Right renal cortex interstitium (tissue), 3 donors: Measurements from ENCODE around the gene PTBP1. TPM values are rescaled to one million over a fixed set of nuclear protein-coding genes. Genes with fewer than 3 reads are reported as not detected.

Experiments
- DNase-seq, 3 donors: peaks; one replicate each; pipeline ENCODE4 v3.0.0-alpha.2; 2013; ENCODE audit warnings: low read depth in 3 of 3, low spot score in 2 of 3
- polyA plus RNA-seq, 3 donors: library from polyadenylated mRNA; unstranded; fragments of 120-200 nt; gene quantifications; one replicate each; pipeline ENCODE4 v1.2.1, GENCODE V29; 2013; ENCODE audit not compliant: insufficient read length in 3 of 3

PTBP1 gene
- polyA plus RNA-seq, 3 donors, result 356 to 395 (median 364) TPM

- no peak for DNase-seq
These were observed 25.2 kb upstream of the PTBP1 start for GRCh38 chr19:772063-772462.

GRCh38 chr19:772730-773436, 24.4 kb upstream of the PTBP1 start:
- DNase-seq, result no peak

- DNase-seq, result no peak
These were observed 20.7 kb upstream of the PTBP1 start for GRCh38 chr19:776549-776948.

- no peak for DNase-seq
These were observed 18.2 kb upstream of the PTBP1 start for GRCh38 chr19:778910-779653.

GRCh38 chr19:780935-781334, 16.3 kb upstream of the PTBP1 start:
- no peak for DNase-seq

GRCh38 chr19:781800-782184, 15.5 kb upstream of the PTBP1 start:
- DNase-seq, result no peak

- DNase-seq, result no peak
These were observed 14.9 kb upstream of the PTBP1 start for GRCh38 chr19:782185-782877.

GRCh38 chr19:782878-783668, 14.2 kb upstream of the PTBP1 start:
- no peak for DNase-seq

- DNase-seq, result no peak
These were observed 12.7 kb upstream of the PTBP1 start for GRCh38 chr19:784541-784940.

GRCh38 chr19:787536-787935, 9.7 kb upstream of the PTBP1 start:
- DNase-seq, result no peak

- DNase-seq, result no peak
These were observed 8.6 kb upstream of the PTBP1 start for GRCh38 chr19:788686-788982.

GRCh38 chr19:788983-789700, 8.1 kb upstream of the PTBP1 start:
- DNase-seq, result no peak

GRCh38 chr19:789701-790060, 7.6 kb upstream of the PTBP1 start:
- no peak for DNase-seq

GRCh38 chr19:791007-791566, 6.2 kb upstream of the PTBP1 start:
- no peak for DNase-seq

GRCh38 chr19:791567-792305, 5.5 kb upstream of the PTBP1 start:
- no peak for DNase-seq

- no peak for DNase-seq
These were observed 4.9 kb upstream of the PTBP1 start for GRCh38 chr19:792306-792885.

GRCh38 chr19:793806-794205, 3.4 kb upstream of the PTBP1 start:
- no peak for DNase-seq

- DNase-seq, result no peak
These were observed 2.1 kb upstream of the PTBP1 start for GRCh38 chr19:795073-795611.
